ENCODE measurements around the gene CCDC88C. TPM values are rescaled to one million over a fixed set of nuclear protein-coding genes. Genes with fewer than 3 reads are reported as not detected.

The CCDC88C gene
- total RNA-seq, 1 donor = 0.36 TPM

DNA sequence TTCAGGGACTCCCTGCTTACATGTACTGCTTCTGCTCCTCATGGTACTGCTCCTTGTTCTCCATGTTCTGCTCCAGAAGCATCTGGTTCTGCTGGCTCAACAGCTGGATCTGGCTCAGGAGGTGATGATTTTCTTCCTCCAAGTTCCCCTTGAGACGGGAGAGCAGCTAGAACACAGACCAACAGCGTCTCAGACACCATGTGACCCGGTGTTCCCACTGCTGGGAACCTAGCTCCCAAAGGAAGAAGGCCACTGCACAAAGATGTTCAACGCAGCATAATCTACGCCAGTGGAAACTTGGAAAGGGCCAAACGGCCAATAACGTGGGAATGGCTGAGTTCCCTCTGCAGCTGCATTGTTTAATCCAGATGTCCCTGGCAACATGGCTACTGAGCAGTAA, 123.5 kb downstream of the CCDC88C start:
- Histone ChIP-seq H2AFZ (ENCODE audit: low read length) (no peak overlapping the region), H3K79me2 (ENCODE audit: insufficient read depth, low read length) (no peaks in the 10 kb centered on the region), H3K4me2 (ENCODE audit: insufficient read depth, low read length) (no peak overlapping the region), H3K9me3 (ENCODE audit: low read depth, low read length) (no peaks in the 10 kb centered on the region), H3K27me3 (ENCODE audit: insufficient read depth, low read length) (no peaks in the 10 kb centered on the region), H3K4me1 (ENCODE audit: insufficient read depth, low read length) (peaks cover 6% of the 10 kb centered on the region), H3K4me3 (ENCODE audit: insufficient read depth, low read length) (no peak overlapping the region), H4K20me1 (ENCODE audit: insufficient read depth, low read length) (no peaks in the 10 kb centered on the region), H3K36me3 (ENCODE audit: insufficient read depth, low read length) (no peaks in the 10 kb centered on the region), H3K27ac (ENCODE audit: low read depth, low read length) (no peak overlapping the region)
- TF ChIP-seq, protein P1, sequence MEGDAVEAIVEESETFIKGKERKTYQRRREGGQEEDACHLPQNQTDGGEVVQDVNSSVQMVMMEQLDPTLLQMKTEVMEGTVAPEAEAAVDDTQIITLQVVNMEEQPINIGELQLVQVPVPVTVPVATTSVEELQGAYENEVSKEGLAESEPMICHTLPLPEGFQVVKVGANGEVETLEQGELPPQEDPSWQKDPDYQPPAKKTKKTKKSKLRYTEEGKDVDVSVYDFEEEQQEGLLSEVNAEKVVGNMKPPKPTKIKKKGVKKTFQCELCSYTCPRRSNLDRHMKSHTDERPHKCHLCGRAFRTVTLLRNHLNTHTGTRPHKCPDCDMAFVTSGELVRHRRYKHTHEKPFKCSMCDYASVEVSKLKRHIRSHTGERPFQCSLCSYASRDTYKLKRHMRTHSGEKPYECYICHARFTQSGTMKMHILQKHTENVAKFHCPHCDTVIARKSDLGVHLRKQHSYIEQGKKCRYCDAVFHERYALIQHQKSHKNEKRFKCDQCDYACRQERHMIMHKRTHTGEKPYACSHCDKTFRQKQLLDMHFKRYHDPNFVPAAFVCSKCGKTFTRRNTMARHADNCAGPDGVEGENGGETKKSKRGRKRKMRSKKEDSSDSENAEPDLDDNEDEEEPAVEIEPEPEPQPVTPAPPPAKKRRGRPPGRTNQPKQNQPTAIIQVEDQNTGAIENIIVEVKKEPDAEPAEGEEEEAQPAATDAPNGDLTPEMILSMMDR (IDR thresholded peaks at IDR 0.05; ENCODE audit: extremely low read depth, low read depth, low read length) = no peak
- DNase-seq (ENCODE audit: insufficient read length, low spot score, missing footprints) = peak; percentile 65

- no peaks in the 10 kb centered on the region for H4K20me1 ChIP-seq (ENCODE audit: insufficient read depth, low read length)
- H3K36me3 ChIP-seq (ENCODE audit: insufficient read depth, low read length) = no peaks in the 10 kb centered on the region
- peaks cover 6% of the 10 kb centered on the region for H3K4me1 ChIP-seq (ENCODE audit: insufficient read depth, low read length)
- H3K27me3 ChIP-seq (ENCODE audit: insufficient read depth, low read length) = no peaks in the 10 kb centered on the region
- H3K4me3 ChIP-seq (ENCODE audit: insufficient read depth, low read length) = no peak overlapping the region
- no peak overlapping the region for H3K27ac ChIP-seq (ENCODE audit: low read depth, low read length)
- H3K79me2 ChIP-seq (ENCODE audit: insufficient read depth, low read length) = no peaks in the 10 kb centered on the region
- no peaks in the 10 kb centered on the region for H3K9me3 ChIP-seq (ENCODE audit: low read depth, low read length)
- H2AFZ ChIP-seq (ENCODE audit: low read length) = no peak overlapping the region
- TF ChIP-seq, protein P1 (IDR thresholded peaks at IDR 0.05; ENCODE audit: extremely low read depth, low read depth, low read length) = no peak
- no peak for DNase-seq (ENCODE audit: insufficient read length, low spot score, missing footprints)
- no peak overlapping the region for H3K4me2 ChIP-seq (ENCODE audit: insufficient read depth, low read length)
Measured at GRCh38 chr14:91293281-91293680, 124.3 kb downstream of the CCDC88C start.

GRCh38 chr14:91292491-91292890, 125.1 kb downstream of the CCDC88C start:
- Histone ChIP-seq H3K4me2 (ENCODE audit: insufficient read depth, low read length) (peak overlapping the region; percentile 38), H3K27ac (ENCODE audit: low read depth, low read length) (no peak overlapping the region), H3K9me3 (ENCODE audit: low read depth, low read length) (no peaks in the 10 kb centered on the region), H3K79me2 (ENCODE audit: insufficient read depth, low read length) (no peaks in the 10 kb centered on the region), H2AFZ (ENCODE audit: low read length) (peak overlapping the region; percentile 70), H3K4me3 (ENCODE audit: insufficient read depth, low read length) (no peak overlapping the region), H3K4me1 (ENCODE audit: insufficient read depth, low read length) (peaks cover 6% of the 10 kb centered on the region), H4K20me1 (ENCODE audit: insufficient read depth, low read length) (no peaks in the 10 kb centered on the region), H3K36me3 (ENCODE audit: insufficient read depth, low read length) (no peaks in the 10 kb centered on the region), H3K27me3 (ENCODE audit: insufficient read depth, low read length) (no peaks in the 10 kb centered on the region)
- TF ChIP-seq, protein P1 (IDR thresholded peaks at IDR 0.05; ENCODE audit: extremely low read depth, low read depth, low read length) = no peak
- peak; percentile 87 for DNase-seq (ENCODE audit: insufficient read length, low spot score, missing footprints)

DNA sequence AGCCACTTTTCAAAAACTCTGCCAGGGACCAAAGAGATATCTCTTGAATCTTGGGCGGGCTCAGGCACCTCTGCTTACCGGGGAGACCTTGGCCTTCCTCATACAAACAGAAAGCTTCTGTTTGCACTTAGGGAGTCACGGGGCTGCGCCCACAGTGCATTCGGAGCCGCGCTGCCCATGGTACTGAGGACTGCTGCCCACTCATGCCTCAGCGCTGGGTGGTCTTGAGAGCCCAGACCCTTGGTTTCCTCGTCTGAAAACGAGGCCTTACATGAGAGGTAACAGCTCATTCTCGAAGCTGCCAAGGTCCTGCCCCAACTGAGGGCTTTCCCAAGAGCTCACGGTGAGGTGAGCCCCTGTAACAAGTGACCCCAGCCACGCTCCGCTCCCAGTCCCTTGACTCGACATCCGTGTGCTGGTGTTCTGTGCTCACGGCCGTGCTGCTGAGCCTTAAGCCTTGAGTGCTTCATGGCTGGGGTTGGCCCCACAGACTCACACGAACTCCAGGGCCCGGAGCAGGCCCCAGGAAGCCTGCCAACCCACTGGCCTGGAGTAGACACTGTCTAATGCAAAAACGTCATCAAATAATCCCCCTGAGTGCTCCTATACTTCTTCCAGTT, 125.7 kb downstream of the CCDC88C start:
- Histone ChIP-seq H3K36me3 (ENCODE audit: insufficient read depth, low read length) (no peaks in the 10 kb centered on the region), H3K4me2 (ENCODE audit: insufficient read depth, low read length) (no peak overlapping the region), H3K27me3 (ENCODE audit: insufficient read depth, low read length) (no peaks in the 10 kb centered on the region), H3K27ac (ENCODE audit: low read depth, low read length) (no peak overlapping the region), H3K4me3 (ENCODE audit: insufficient read depth, low read length) (no peak overlapping the region), H2AFZ (ENCODE audit: low read length) (no peak overlapping the region), H3K9me3 (ENCODE audit: low read depth, low read length) (no peaks in the 10 kb centered on the region), H3K4me1 (ENCODE audit: insufficient read depth, low read length) (peaks cover 6% of the 10 kb centered on the region), H4K20me1 (ENCODE audit: insufficient read depth, low read length) (no peaks in the 10 kb centered on the region), H3K79me2 (ENCODE audit: insufficient read depth, low read length) (no peaks in the 10 kb centered on the region)
- DNase-seq (ENCODE audit: insufficient read length, low spot score, missing footprints) = peak; percentile 51
- TF ChIP-seq, protein P1 (IDR thresholded peaks at IDR 0.05; ENCODE audit: extremely low read depth, low read depth, low read length) = no peak

Measured in osteoblast (primary cell).